HEK293 (cell line): ENCODE data around the gene ARL15.

Experiments
- CTCF ChIA-PET: fragments of 350-600 bp; formaldehyde crosslinking; extraction: SDS; loops from one replicate; lab custom pipeline; 2021; ENCODE audit warnings: antibody characterized with exemption; lab: Yijun Ruan, JAX
- POLR2A ChIA-PET: fragments of 300-600 bp; formaldehyde crosslinking; extraction: SDS; loops from one replicate; lab custom pipeline; 2020; ENCODE audit warnings: antibody characterized with exemption, inconsistent platforms; lab: Yijun Ruan, JAX
- H3K27ac ChIP-seq: fragments of 200-500 bp; sonication (Bioruptor generic); 2 replicates; pipeline ENCODE4 v1.5.1; 2014; ENCODE audit warnings: low read depth, low read length, control low read depth, inconsistent platforms; ENCODE audit errors: extremely low read depth
- H3K36me3 ChIP-seq, 2 experiments: fragments of 200-500 bp in 1 of 2; sonication (Bioruptor generic) in 1 of 2; 1 replicate in 1 of 2; 2 replicates in 1 of 2; pipeline ENCODE4 v1.5.1; 2014 to 2017; ENCODE audit warnings: inconsistent platforms in 2 of 2, low read length in 2 of 2; ENCODE audit not compliant: control insufficient read depth in 2 of 2, insufficient read depth in 1 of 2
- H3K4me1 ChIP-seq: fragments of 200-500 bp; sonication (Bioruptor generic); 2 replicates; pipeline ENCODE4 v1.5.1; 2014; ENCODE audit warnings: mild to moderate bottlenecking, low read length, inconsistent platforms; ENCODE audit not compliant: control insufficient read depth, insufficient read depth
- H3K4me3 ChIP-seq: 2 replicates; pipeline ENCODE4 v1.5.1; 2011; ENCODE audit warnings: low read depth, mild to moderate bottlenecking, control low read depth, low read length, moderate library complexity
- H3K9me3 ChIP-seq: fragments of 200-500 bp; sonication (Bioruptor generic); 2 replicates; pipeline ENCODE4 v1.5.1; 2014; ENCODE audit warnings: low read depth, low read length, inconsistent platforms; ENCODE audit not compliant: control insufficient read depth, insufficient read depth
- EGR2 ChIP-seq: fragments of 450-650 bp; formaldehyde crosslinking; IDR thresholded peaks from 2 replicates; pipeline ENCODE4 v1.5.1; 2016; ENCODE audit warnings: low read depth, missing biosample characterization, missing genetic modification characterization
- MYNN ChIP-seq: fragments of 450-650 bp; formaldehyde crosslinking; IDR thresholded peaks from 2 replicates; pipeline ENCODE4 v1.5.1; 2016; ENCODE audit warnings: missing biosample characterization, missing genetic modification characterization, borderline replicate concordance
- PRDM1 ChIP-seq: fragments of 450-650 bp; formaldehyde crosslinking; IDR thresholded peaks from 2 replicates; pipeline ENCODE4; 2016; ENCODE audit warnings: missing biosample characterization, missing genetic modification characterization
- YY2 ChIP-seq: fragments of 450-650 bp; formaldehyde crosslinking; IDR thresholded peaks from 2 replicates; pipeline ENCODE4 v1.5.1; 2016; ENCODE audit warnings: missing biosample characterization, missing genetic modification characterization
- ZBTB7A ChIP-seq: fragments of 450-650 bp; formaldehyde crosslinking; IDR thresholded peaks from 2 replicates; pipeline ENCODE4 v1.5.1; 2016; ENCODE audit warnings: low read depth, missing biosample characterization, missing genetic modification characterization
- ZFHX2 ChIP-seq: fragments of 450-650 bp; formaldehyde crosslinking; conservative IDR thresholded peaks from 2 replicates; pipeline ENCODE4 v1.5.1; 2016; ENCODE audit warnings: missing biosample characterization, missing genetic modification characterization
- ZIC2 ChIP-seq: fragments of 450-650 bp; formaldehyde crosslinking; IDR thresholded peaks from 2 replicates; pipeline ENCODE4 v1.5.1; 2016; ENCODE audit warnings: missing biosample characterization, missing genetic modification characterization
- ZNF138 ChIP-seq: fragments of 450-650 bp; formaldehyde crosslinking; IDR thresholded peaks from 2 replicates; pipeline ENCODE4 v1.5.1; 2016; ENCODE audit warnings: missing biosample characterization, missing genetic modification characterization, borderline replicate concordance
- ZNF140 ChIP-seq: fragments of 450-650 bp; formaldehyde crosslinking; IDR thresholded peaks from 2 replicates; pipeline ENCODE4 v1.5.1; 2016; ENCODE audit warnings: missing biosample characterization, missing genetic modification characterization
- ZNF146 ChIP-seq: fragments of 450-650 bp; formaldehyde crosslinking; IDR thresholded peaks from 2 replicates; pipeline ENCODE4 v1.5.1; 2016; ENCODE audit warnings: missing biosample characterization, missing genetic modification characterization
- ZNF239 ChIP-seq: fragments of 450-650 bp; formaldehyde crosslinking; IDR thresholded peaks from 2 replicates; pipeline ENCODE4 v1.5.1; 2016; ENCODE audit warnings: missing biosample characterization, missing genetic modification characterization
- ZNF394 ChIP-seq: fragments of 450-650 bp; formaldehyde crosslinking; IDR thresholded peaks from 2 replicates; pipeline ENCODE4 v1.5.1; 2016; ENCODE audit warnings: missing biosample characterization, missing genetic modification characterization, mild to moderate bottlenecking, moderate library complexity, borderline replicate concordance
- ZNF404 ChIP-seq: fragments of 450-650 bp; formaldehyde crosslinking; IDR thresholded peaks from 2 replicates; pipeline ENCODE4 v1.5.1; 2017; ENCODE audit warnings: missing biosample characterization, missing genetic modification characterization
- ZNF416 ChIP-seq: fragments of 450-650 bp; formaldehyde crosslinking; IDR thresholded peaks from 2 replicates; pipeline ENCODE4 v1.5.1; 2016; ENCODE audit warnings: missing biosample characterization, missing genetic modification characterization
- ZNF530 ChIP-seq: fragments of 450-650 bp; formaldehyde crosslinking; IDR thresholded peaks from 2 replicates; pipeline ENCODE4 v1.5.1; 2016; ENCODE audit warnings: low read depth, missing biosample characterization, missing genetic modification characterization
- ZNF544 ChIP-seq: fragments of 450-650 bp; formaldehyde crosslinking; IDR thresholded peaks from 2 replicates; pipeline ENCODE4 v1.5.0; 2017; ENCODE audit warnings: missing biosample characterization, missing genetic modification characterization
- ZNF660 ChIP-seq: fragments of 450-650 bp; IDR thresholded peaks from 2 replicates; pipeline ENCODE4 v1.5.1; 2018; ENCODE audit warnings: missing biosample characterization, mild to moderate bottlenecking, missing genetic modification characterization
- ZNF768 ChIP-seq: fragments of 450-650 bp; formaldehyde crosslinking; IDR thresholded peaks from 2 replicates; pipeline ENCODE4 v1.5.1; 2018; ENCODE audit warnings: missing biosample characterization, mild to moderate bottlenecking, missing genetic modification characterization
- TF ChIP-seq, protein P1 (sequence below): fragments of 450-650 bp; formaldehyde crosslinking; IDR thresholded peaks from 2 replicates; pipeline ENCODE4 v1.5.1; 2016; ENCODE audit warnings: missing biosample characterization, missing genetic modification characterization, low read depth
- TF ChIP-seq, protein P2 (sequence below): fragments of 450-650 bp; formaldehyde crosslinking; IDR thresholded peaks from 2 replicates; pipeline ENCODE4 v1.5.1; 2017; ENCODE audit warnings: missing biosample characterization, missing genetic modification characterization
- TF ChIP-seq, protein P3 (sequence below): fragments of 450-650 bp; formaldehyde crosslinking; IDR thresholded peaks from 2 replicates; pipeline ENCODE4 v1.5.1; 2016; ENCODE audit warnings: missing biosample characterization, missing genetic modification characterization
- TF ChIP-seq, protein P4 (sequence below): fragments of 450-650 bp; formaldehyde crosslinking; IDR thresholded peaks from 2 replicates; pipeline ENCODE4 v1.5.1; 2017; ENCODE audit warnings: missing biosample characterization, missing genetic modification characterization
- TF ChIP-seq, protein P5 (sequence below): fragments of 450-650 bp; formaldehyde crosslinking; IDR thresholded peaks from 2 replicates; pipeline ENCODE4 v1.5.1; 2016; ENCODE audit warnings: missing biosample characterization, missing genetic modification characterization
- TF ChIP-seq, protein P6 (sequence below): fragments of 450-650 bp; formaldehyde crosslinking; IDR thresholded peaks from 2 replicates; pipeline ENCODE4 v1.5.1; 2016; ENCODE audit warnings: missing biosample characterization, missing genetic modification characterization, borderline replicate concordance
- TF ChIP-seq, protein P7 (sequence below): fragments of 450-650 bp; formaldehyde crosslinking; IDR thresholded peaks from 2 replicates; pipeline ENCODE4 v1.5.1; 2016; ENCODE audit warnings: missing biosample characterization, missing genetic modification characterization

Gene ARL15

DNA sequence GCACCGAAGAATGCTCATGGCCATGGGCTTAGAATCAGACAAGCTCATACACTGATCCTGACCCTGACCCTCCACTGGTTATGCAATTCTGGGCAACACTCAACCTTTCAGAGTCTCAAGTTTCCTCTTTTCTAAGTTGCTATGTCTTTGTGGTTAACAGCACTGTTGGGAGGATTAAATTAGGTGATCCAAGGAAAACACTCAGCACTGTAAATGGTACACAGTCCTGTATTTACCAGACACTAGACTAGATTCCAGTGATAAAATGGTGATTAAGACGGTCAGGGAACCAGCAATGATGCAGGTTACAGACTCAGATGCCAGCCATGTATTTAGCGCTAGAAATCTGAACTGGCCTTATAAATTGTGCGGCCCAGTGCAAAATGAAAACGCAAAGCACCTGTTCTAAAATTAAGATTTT, 8.1 kb downstream of the ARL15 start (continued):
- TF ChIP-seq, protein P1, sequence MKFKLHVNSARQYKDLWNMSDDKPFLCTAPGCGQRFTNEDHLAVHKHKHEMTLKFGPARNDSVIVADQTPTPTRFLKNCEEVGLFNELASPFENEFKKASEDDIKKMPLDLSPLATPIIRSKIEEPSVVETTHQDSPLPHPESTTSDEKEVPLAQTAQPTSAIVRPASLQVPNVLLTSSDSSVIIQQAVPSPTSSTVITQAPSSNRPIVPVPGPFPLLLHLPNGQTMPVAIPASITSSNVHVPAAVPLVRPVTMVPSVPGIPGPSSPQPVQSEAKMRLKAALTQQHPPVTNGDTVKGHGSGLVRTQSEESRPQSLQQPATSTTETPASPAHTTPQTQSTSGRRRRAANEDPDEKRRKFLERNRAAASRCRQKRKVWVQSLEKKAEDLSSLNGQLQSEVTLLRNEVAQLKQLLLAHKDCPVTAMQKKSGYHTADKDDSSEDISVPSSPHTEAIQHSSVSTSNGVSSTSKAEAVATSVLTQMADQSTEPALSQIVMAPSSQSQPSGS, result peak; percentile 64
- TF ChIP-seq ZNF138 (no peak), ZNF768 (tag by site-specific recombination) (no peak), ZNF404 (tag by site-specific recombination) (no peak), ZBTB7A (no peak), ZNF530 (no peak), PRDM1 (tag by site-specific recombination) (no peak), ZIC2 (peak; percentile 54), ZNF416 (tag by site-specific recombination) (no peak), ZNF140 (no peak), ZNF239 (tag by site-specific recombination) (no peak), ZNF146 (tag by site-specific recombination) (peak; percentile 41; the same call in 1 of the 2 replicates), ZNF394 (tag by site-specific recombination) (peak; percentile 54; the same call in 1 of the 2 replicates), ZNF544 (tag by site-specific recombination) (no peak)
- TF ChIP-seq, protein P2, sequence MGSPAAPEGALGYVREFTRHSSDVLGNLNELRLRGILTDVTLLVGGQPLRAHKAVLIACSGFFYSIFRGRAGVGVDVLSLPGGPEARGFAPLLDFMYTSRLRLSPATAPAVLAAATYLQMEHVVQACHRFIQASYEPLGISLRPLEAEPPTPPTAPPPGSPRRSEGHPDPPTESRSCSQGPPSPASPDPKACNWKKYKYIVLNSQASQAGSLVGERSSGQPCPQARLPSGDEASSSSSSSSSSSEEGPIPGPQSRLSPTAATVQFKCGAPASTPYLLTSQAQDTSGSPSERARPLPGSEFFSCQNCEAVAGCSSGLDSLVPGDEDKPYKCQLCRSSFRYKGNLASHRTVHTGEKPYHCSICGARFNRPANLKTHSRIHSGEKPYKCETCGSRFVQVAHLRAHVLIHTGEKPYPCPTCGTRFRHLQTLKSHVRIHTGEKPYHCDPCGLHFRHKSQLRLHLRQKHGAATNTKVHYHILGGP (tag by site-specific recombination), result no peak
- TF ChIP-seq, protein P3, sequence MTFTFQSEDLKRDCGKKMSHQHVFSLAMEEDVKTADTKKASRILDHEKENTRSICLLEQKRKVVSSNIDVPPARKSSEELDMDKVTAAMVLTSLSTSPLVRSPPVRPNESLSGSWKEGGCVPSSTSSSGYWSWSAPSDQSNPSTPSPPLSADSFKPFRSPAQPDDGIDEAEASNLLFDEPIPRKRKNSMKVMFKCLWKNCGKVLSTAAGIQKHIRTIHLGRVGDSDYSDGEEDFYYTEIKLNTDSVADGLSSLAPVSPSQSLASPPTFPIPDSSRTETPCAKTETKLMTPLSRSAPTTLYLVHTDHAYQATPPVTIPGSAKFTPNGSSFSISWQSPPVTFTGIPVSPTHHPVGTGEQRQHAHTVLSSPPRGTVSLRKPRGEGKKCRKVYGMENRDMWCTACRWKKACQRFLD (tag by site-specific recombination), result no peak
- TF ChIP-seq, protein P4, sequence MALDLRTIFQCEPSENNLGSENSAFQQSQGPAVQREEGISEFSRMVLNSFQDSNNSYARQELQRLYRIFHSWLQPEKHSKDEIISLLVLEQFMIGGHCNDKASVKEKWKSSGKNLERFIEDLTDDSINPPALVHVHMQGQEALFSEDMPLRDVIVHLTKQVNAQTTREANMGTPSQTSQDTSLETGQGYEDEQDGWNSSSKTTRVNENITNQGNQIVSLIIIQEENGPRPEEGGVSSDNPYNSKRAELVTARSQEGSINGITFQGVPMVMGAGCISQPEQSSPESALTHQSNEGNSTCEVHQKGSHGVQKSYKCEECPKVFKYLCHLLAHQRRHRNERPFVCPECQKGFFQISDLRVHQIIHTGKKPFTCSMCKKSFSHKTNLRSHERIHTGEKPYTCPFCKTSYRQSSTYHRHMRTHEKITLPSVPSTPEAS (tag by site-specific recombination), result peak; percentile 45
- TF ChIP-seq, protein P5, sequence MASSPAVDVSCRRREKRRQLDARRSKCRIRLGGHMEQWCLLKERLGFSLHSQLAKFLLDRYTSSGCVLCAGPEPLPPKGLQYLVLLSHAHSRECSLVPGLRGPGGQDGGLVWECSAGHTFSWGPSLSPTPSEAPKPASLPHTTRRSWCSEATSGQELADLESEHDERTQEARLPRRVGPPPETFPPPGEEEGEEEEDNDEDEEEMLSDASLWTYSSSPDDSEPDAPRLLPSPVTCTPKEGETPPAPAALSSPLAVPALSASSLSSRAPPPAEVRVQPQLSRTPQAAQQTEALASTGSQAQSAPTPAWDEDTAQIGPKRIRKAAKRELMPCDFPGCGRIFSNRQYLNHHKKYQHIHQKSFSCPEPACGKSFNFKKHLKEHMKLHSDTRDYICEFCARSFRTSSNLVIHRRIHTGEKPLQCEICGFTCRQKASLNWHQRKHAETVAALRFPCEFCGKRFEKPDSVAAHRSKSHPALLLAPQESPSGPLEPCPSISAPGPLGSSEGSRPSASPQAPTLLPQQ (tag by site-specific recombination), result peak; percentile 82

DNA sequence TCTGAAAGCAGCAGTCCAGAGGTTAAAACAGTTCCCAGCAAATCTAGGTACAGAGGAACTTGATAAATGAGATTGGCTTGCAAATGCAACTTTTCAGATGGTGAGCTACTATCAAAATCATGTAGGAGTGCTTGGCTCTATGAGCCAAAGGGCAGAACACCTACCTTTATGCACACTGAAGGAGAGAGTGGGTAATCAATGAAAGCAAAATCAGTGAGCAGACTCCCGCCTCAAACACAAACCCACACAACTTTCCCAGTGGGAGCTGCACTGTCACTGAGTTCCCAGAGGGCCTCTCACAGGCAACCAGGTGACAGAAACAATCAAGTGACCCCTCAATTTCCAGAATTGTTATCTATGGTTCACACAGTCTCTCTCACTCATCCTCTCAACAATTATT, 8.5 kb downstream of the ARL15 start:
- ChIA-PET CTCF (interaction anchor here (0.6 to 1.4 kb wide), 4 partner anchors 118 to 1263 kb away, joined by 3 to 4 read pairs (median 3); no protein-coding TSS in a partner anchor), POLR2A (interaction anchor here (0.6 to 1.7 kb wide), 3 partner anchors 9 to 788 kb away, joined by 3 to 19 read pairs (median 5); partner anchors contain the start of gene ARL15)
- no peak overlapping the region for H3K4me3 ChIP-seq

More for the DNA sequence above, 8.5 kb downstream of the ARL15 start:
- H3K4me1 ChIP-seq, result peaks cover 17% of the 10 kb centered on the region
- TF ChIP-seq YY2 (tag by site-specific recombination) (no peak), ZFHX2 (tag by site-specific recombination) (peak; percentile 85), PRDM1 (tag by site-specific recombination) (0 out of 2 replicates have a peak, but pooled peaks have one; percentile 35), EGR2 (peak; percentile 90), ZNF660 (tag by site-specific recombination) (peak; percentile 61; the same call in 1 of the 2 replicates), MYNN (tag by site-specific recombination) (no peak)
- TF ChIP-seq, protein P6, sequence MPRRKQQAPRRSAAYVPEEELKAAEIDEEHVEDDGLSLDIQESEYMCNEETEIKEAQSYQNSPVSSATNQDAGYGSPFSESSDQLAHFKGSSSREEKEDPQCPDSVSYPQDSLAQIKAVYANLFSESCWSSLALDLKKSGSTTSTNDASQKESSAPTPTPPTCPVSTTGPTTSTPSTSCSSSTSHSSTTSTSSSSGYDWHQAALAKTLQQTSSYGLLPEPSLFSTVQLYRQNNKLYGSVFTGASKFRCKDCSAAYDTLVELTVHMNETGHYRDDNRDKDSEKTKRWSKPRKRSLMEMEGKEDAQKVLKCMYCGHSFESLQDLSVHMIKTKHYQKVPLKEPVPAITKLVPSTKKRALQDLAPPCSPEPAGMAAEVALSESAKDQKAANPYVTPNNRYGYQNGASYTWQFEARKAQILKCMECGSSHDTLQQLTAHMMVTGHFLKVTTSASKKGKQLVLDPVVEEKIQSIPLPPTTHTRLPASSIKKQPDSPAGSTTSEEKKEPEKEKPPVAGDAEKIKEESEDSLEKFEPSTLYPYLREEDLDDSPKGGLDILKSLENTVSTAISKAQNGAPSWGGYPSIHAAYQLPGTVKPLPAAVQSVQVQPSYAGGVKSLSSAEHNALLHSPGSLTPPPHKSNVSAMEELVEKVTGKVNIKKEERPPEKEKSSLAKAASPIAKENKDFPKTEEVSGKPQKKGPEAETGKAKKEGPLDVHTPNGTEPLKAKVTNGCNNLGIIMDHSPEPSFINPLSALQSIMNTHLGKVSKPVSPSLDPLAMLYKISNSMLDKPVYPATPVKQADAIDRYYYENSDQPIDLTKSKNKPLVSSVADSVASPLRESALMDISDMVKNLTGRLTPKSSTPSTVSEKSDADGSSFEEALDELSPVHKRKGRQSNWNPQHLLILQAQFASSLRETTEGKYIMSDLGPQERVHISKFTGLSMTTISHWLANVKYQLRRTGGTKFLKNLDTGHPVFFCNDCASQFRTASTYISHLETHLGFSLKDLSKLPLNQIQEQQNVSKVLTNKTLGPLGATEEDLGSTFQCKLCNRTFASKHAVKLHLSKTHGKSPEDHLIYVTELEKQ (tag by site-specific recombination), result no peak
- TF ChIP-seq, protein P7, sequence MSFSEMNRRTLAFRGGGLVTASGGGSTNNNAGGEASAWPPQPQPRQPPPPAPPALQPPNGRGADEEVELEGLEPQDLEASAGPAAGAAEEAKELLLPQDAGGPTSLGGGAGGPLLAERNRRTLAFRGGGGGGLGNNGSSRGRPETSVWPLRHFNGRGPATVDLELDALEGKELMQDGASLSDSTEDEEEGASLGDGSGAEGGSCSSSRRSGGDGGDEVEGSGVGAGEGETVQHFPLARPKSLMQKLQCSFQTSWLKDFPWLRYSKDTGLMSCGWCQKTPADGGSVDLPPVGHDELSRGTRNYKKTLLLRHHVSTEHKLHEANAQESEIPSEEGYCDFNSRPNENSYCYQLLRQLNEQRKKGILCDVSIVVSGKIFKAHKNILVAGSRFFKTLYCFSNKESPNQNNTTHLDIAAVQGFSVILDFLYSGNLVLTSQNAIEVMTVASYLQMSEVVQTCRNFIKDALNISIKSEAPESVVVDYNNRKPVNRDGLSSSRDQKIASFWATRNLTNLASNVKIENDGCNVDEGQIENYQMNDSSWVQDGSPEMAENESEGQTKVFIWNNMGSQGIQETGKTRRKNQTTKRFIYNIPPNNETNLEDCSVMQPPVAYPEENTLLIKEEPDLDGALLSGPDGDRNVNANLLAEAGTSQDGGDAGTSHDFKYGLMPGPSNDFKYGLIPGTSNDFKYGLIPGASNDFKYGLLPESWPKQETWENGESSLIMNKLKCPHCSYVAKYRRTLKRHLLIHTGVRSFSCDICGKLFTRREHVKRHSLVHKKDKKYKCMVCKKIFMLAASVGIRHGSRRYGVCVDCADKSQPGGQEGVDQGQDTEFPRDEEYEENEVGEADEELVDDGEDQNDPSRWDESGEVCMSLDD, result no peak
- TF ChIP-seq, all 188 proteins: peak for 4
- H3K9me3 ChIP-seq, result no peaks in the 10 kb centered on the region
- H3K36me3 ChIP-seq, result no peaks in the 10 kb centered on the region
- no peak overlapping the region; the same call in 1 of the 2 replicates for H3K27ac ChIP-seq
